ENCODE measurements around the gene MTURN.

The MTURN gene

DNA sequence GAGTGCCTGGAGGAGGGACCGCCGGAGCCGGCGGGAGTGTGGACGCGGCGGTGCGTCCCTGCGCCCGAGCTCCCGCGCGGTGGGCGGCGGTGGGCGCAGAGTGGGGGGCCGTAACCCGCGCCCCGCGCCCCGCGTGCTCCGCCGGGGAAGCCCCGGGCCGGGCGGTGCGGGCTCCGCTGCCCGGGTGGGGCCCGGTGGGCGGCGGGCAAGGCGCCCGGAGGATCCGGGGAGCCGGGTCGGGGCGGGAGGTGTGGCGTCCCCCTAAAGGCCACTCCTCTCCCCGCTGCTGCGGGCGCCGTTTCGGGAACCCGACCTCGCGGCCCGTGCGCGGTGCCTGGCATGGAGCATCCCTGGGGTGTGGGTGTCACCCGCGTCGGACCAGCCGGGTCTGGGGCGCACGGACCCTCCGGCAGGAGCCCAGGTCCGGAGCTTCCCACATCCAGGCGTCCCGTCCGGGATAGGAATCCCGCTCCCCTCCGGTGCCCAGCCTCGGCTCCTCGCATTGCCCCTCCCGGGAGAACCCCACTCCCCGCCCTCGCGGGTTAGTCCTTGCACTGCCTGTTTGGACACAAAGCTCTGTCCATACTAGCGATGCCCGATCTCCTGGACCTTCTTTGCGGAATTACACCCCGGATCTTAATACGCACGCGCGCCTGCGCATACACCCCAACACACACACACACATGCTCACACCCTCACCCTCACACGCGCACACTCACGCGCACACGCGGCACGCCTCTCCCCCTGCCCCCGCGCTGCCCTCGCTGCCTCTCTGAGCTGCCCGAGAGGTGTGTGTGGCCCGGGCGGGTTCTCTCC lies 723 bp downstream of the MTURN start:
- DNase-seq (ENCODE audit: low read depth), result no peak
- in situ Hi-C loops (cut with HindIII; ENCODE audit: low sequenced_read_pairs), result loop anchor here (25.0 kb wide), 1 partner anchor 427 kb away; no protein-coding TSS in a partner anchor
- H3K4me3 ChIP-seq (ENCODE audit: low read depth, low read length), result peak overlapping the region; percentile 87
- TF ChIP-seq, protein P1, sequence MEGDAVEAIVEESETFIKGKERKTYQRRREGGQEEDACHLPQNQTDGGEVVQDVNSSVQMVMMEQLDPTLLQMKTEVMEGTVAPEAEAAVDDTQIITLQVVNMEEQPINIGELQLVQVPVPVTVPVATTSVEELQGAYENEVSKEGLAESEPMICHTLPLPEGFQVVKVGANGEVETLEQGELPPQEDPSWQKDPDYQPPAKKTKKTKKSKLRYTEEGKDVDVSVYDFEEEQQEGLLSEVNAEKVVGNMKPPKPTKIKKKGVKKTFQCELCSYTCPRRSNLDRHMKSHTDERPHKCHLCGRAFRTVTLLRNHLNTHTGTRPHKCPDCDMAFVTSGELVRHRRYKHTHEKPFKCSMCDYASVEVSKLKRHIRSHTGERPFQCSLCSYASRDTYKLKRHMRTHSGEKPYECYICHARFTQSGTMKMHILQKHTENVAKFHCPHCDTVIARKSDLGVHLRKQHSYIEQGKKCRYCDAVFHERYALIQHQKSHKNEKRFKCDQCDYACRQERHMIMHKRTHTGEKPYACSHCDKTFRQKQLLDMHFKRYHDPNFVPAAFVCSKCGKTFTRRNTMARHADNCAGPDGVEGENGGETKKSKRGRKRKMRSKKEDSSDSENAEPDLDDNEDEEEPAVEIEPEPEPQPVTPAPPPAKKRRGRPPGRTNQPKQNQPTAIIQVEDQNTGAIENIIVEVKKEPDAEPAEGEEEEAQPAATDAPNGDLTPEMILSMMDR (IDR thresholded peaks at IDR 0.05; ENCODE audit: low read depth, low read length, missing control alignments), result no peak

DNA sequence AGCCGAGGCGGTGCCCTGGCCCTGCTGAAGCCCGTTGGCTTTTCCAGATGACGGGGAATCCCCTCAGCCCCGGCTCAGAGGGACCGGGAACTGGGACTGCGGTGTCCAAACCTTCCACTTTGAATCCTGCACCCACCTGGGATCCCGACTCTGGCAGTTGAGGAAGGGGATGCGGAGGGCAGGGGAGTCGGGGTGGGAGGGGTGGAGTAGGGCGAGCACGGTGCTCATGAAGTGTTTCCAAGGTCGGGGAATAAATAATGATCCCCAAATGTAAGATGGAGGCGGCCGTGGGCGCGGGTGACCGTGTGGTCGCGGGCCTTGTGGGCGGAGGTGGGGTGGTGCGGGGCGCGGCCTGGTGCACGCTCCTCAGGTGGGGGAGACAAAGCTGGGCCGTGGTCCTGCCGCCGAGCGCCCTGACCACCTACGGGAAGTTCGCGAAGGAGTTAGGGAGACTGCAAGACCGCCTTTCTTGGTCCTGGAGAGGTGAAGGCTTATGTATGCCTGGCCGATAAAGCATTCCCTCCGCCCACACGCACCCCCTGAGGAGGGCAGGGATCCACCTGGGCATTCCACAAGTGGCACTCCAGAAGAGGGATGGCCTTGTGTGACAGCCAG lies 1.4 kb downstream of the MTURN start:
- no peak for DNase-seq (ENCODE audit: low read depth)
- in situ Hi-C loops (cut with HindIII; ENCODE audit: low sequenced_read_pairs), result loop anchor here (25.0 kb wide), 1 partner anchor 426 kb away; no protein-coding TSS in a partner anchor
- TF ChIP-seq, protein P1 (IDR thresholded peaks at IDR 0.05; ENCODE audit: low read depth, low read length, missing control alignments), result no peak
- peak overlapping the region; percentile 87 for H3K4me3 ChIP-seq (ENCODE audit: low read depth, low read length)

DNA sequence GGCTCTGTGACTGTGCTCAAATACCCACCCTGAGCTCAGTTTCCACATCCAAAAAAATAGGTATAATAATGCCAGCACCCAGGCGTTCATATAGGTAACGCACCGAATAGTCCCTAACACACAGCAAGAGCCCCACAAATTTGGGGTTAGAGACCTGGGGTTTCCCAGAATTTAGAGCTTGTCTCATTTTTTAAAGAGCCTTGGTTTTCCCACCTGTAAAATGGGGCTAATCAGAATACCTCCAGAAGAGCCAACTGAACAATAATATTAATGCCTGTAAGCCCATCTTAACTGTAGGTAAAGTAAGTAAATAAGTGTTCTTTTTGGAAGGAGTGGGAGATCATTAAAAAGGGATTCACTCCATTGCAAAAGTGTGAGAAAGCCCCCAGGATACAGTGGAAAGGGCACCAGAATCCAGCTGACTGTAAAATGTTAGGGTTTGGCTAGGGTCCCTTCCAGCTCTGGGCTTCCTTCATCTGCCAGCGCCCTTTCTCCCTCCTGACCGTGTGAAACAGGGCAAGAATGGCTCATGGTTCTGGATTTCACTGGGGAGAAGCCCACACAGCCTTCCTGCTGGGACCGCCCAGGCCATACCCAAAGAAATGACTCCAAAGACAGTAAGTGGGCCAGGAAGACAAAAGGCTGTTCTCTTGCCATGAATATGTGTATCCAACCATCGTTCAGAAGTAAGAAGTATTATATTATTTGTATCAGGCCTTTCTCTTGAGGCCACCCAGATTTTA lies 2.1 kb downstream of the MTURN start:
- peak overlapping the region; percentile 87 for H3K4me3 ChIP-seq (ENCODE audit: low read depth, low read length)
- in situ Hi-C loops (cut with HindIII; ENCODE audit: low sequenced_read_pairs), result loop anchor here (25.0 kb wide), 1 partner anchor 425 kb away; no protein-coding TSS in a partner anchor
- TF ChIP-seq, protein P1 (IDR thresholded peaks at IDR 0.05; ENCODE audit: low read depth, low read length, missing control alignments), result no peak
- DNase-seq (ENCODE audit: low read depth), result no peak

DNA sequence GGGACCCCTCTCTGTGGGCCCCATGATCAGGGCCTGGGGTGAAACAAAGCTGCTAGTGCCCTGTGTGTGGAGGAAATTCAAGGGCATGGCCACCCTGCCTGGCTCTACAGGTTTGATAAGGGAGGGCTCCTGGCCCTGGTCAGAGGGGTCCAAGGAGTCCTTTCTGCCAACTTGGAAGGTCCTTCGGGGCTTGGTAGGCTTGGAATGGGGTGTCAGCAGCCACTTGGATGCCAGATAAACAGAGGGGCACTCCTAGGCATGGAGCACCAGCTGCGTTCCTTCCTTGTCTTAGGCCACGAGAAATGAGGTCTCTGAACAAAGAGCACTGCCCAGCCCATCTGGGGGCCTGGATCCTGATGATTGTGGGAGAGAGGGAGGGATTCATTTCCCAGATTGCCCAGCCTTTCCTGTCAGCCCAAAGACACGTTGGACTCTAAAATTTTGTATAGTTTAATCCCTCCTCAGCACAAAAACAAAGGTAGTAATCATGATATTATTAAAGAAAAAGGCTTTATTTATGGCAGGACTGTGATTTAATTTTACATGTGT lies 5.1 kb downstream of the MTURN start:
- TF ChIP-seq, protein P1 (IDR thresholded peaks at IDR 0.05; ENCODE audit: low read depth, low read length, missing control alignments), result no peak

DNA sequence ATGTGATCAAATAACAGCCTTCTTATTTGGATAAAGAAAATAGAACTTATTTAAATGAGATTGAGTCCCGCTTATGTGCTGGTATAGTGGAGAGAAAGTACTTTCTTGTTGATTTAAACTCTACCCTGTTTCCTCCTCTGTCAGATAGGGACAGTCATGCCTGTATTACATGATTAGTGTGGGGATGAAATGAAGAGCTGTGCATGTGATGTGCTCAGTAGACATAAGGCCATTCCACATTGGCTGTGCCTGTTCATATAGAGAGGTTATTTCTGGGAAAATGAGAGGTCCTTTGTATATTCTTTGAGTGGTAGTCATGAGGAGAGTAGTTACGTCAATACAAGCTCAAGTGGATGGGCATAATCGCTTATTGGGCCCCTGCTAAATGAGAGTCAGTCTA lies 5.7 kb downstream of the MTURN start:
- TF ChIP-seq, protein P1 (IDR thresholded peaks at IDR 0.05; ENCODE audit: low read depth, low read length, missing control alignments), result no peak
- in situ Hi-C loops (cut with HindIII; ENCODE audit: low sequenced_read_pairs), result loop anchor here (5.0 to 25.0 kb wide), 2 partner anchors 78 to 422 kb away; no protein-coding TSS in a partner anchor
- DNase-seq (ENCODE audit: low read depth), result no peak
- H3K4me3 ChIP-seq (ENCODE audit: low read depth, low read length), result no peak overlapping the region

More for the DNA sequence above, 5.1 kb downstream of the MTURN start:
- DNase-seq (ENCODE audit: low read depth), result no peak
- no peak overlapping the region for H3K4me3 ChIP-seq (ENCODE audit: low read depth, low read length)
- in situ Hi-C loops (cut with HindIII; ENCODE audit: low sequenced_read_pairs), result loop anchor here (5.0 to 25.0 kb wide), 2 partner anchors 78 to 422 kb away; no protein-coding TSS in a partner anchor

DNA sequence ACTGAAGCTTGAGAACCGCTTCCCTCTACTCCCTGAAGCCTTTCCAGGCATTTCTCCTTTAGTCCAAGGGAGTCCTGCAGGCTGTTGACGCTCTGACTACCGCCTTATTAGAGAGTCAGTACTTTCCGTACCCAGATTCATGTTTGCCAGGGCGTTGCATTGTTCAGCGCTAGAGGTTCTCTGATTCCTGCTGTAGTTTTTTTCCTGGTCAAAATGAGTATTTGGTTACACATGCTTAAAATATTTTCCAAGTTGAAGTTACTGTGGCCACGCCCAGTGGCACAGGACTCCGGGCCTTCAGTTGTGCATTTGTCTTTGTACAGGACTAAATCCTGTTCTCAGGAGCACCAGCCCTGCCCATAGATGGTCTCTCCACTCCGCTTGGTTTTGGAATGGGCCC lies 7.9 kb downstream of the MTURN start:
- TF ChIP-seq, protein P1 (IDR thresholded peaks at IDR 0.05; ENCODE audit: low read depth, low read length, missing control alignments), result no peak
- in situ Hi-C loops (cut with HindIII; ENCODE audit: low sequenced_read_pairs), result loop anchor here (5.0 to 25.0 kb wide), 2 partner anchors 80 to 420 kb away; no protein-coding TSS in a partner anchor
- no peak for DNase-seq (ENCODE audit: low read depth)
- no peak overlapping the region for H3K4me3 ChIP-seq (ENCODE audit: low read depth, low read length)

Data from astrocyte of the cerebellum (primary cell).